ENCODE measurements around the gene C16orf90. TPM values are rescaled to one million over a fixed set of nuclear protein-coding genes. Genes with fewer than 3 reads are reported as not detected.

Gene C16orf90
- total RNA-seq, 4 donors from 2014 or later: not detected

GRCh38 chr16:3488801-3489200 lies 6.5 kb downstream of the C16orf90 start:
- Histone ChIP-seq H3K4me3 (no peak overlapping the region), H3K27ac (no peak overlapping the region), H3K9me3 (no peaks in the 10 kb centered on the region), H3K4me1 (peaks cover 0 to 14% (median 0%) of the 10 kb centered on the region in 3 donors), H3K27me3 (no peaks in the 10 kb centered on the region), H3K36me3 (peaks cover 19 to 44% (median 32%) of the 10 kb centered on the region in 3 donors)
- intact Hi-C loops (cut with DNase I): no loop called here
- DNase-seq: no peak
- TF ChIP-seq POLR2A (IDR thresholded peaks at IDR 0.05) (no peak), CTCF (IDR thresholded peaks at IDR 0.05) (no peak)
- WGBS, 2 donors: 68 to 79% methylated on average over 9 of the region's 13 CpGs

- H3K27ac ChIP-seq: no peak overlapping the region
- no peaks in the 10 kb centered on the region for H3K27me3 ChIP-seq
- DNase-seq: no peak
- TF ChIP-seq POLR2A (IDR thresholded peaks at IDR 0.05) (no peak), CTCF (IDR thresholded peaks at IDR 0.05) (no peak)
- peaks cover 26 to 54% (median 42%) of the 10 kb centered on the region in 3 donors for H3K36me3 ChIP-seq
- H3K9me3 ChIP-seq: no peaks in the 10 kb centered on the region
- 81 to 95% methylated on average over 7 to 8 of the region's 24 CpGs for WGBS, 2 donors
- peaks cover 0 to 7% (median 0%) of the 10 kb centered on the region in 3 donors for H3K4me1 ChIP-seq
- no peak overlapping the region for H3K4me3 ChIP-seq
- intact Hi-C loops (cut with DNase I): no loop called here
These were observed 7.5 kb downstream of the C16orf90 start for GRCh38 chr16:3487521-3488410.

- Histone ChIP-seq H3K9me3 (no peaks in the 10 kb centered on the region), H3K27me3 (no peaks in the 10 kb centered on the region), H3K36me3 (peaks cover 31 to 65% (median 49%) of the 10 kb centered on the region in 3 donors), H3K4me3 (no peak overlapping the region), H3K4me1 (peaks cover 0 to 7% (median 0%) of the 10 kb centered on the region in 3 donors), H3K27ac (no peak overlapping the region)
- WGBS, 2 donors: 94 to 97% methylated on average over 13 to 19 of the region's 24 CpGs
- TF ChIP-seq CTCF (IDR thresholded peaks at IDR 0.05) (no peak), POLR2A (IDR thresholded peaks at IDR 0.05) (no peak)
- intact Hi-C loops (cut with DNase I): no loop called here
- no peak for DNase-seq
These were observed 8.6 kb downstream of the C16orf90 start for GRCh38 chr16:3486506-3487215.

GRCh38 chr16:3485821-3486505 lies 9.3 kb downstream of the C16orf90 start:
- WGBS, 2 donors: 67 to 100% methylated on average over 1 to 2 of the region's 20 CpGs
- Histone ChIP-seq H3K4me1 (peaks cover 0 to 2% (median 0%) of the 10 kb centered on the region in 3 donors), H3K4me3 (no peak overlapping the region), H3K27me3 (no peaks in the 10 kb centered on the region), H3K9me3 (no peaks in the 10 kb centered on the region), H3K36me3 (peaks cover 38 to 72% (median 49%) of the 10 kb centered on the region in 3 donors), H3K27ac (no peak overlapping the region)
- TF ChIP-seq CTCF (IDR thresholded peaks at IDR 0.05) (no peak), POLR2A (IDR thresholded peaks at IDR 0.05) (no peak)
- intact Hi-C loops (cut with DNase I): no loop called here
- DNase-seq: no peak
